Mesothelial cell of epicardium (in vitro differentiated cells): ENCODE measurements around the gene EVPL. TPM values are rescaled to one million over a fixed set of nuclear protein-coding genes. Genes with fewer than 3 reads are reported as not detected.

Source experiments
- DNase-seq, 2 experiments: peaks; one replicate each; pipeline ENCODE4 v3.0.0; 2021; ENCODE audit warnings: low spot score in 2 of 2; ENCODE audit not compliant: unreplicated experiment in 2 of 2
- H3K27ac Mint-ChIP-seq: 2 replicates; pipeline ENCODE4 v1.8.0; 2021; ENCODE audit warnings: mixed read lengths
- H3K27me3 Mint-ChIP-seq: 2 replicates; pipeline ENCODE4 v1.8.0; 2021; ENCODE audit warnings: low read depth, mixed read lengths
- H3K36me3 Mint-ChIP-seq: 2 replicates; pipeline ENCODE4 v1.8.0; 2021; ENCODE audit warnings: mixed read lengths
- H3K4me1 Mint-ChIP-seq: 2 replicates; pipeline ENCODE4 v1.8.0; 2021; ENCODE audit warnings: mixed read lengths
- H3K4me3 Mint-ChIP-seq: 2 replicates; pipeline ENCODE4 v1.8.0; 2021; ENCODE audit warnings: mild to moderate bottlenecking, moderate library complexity, mixed read lengths
- H3K9me3 Mint-ChIP-seq: 2 replicates; pipeline ENCODE4 v1.8.0; 2021; ENCODE audit warnings: mixed read lengths
- CTCF ChIP-seq: fragments of 200-600 bp; sonication (generic); IDR thresholded peaks from one replicate; pipeline ENCODE4 v1.5.0; 2021; ENCODE audit warnings: antibody characterized with exemption; ENCODE audit not compliant: unreplicated experiment
- total RNA-seq: library from RNA; stranded (reverse); gene quantifications from 3 replicates; pipeline ENCODE4 v1.2.1, GENCODE V29; 2021

Gene EVPL
- total RNA-seq, 1 donor from 2014 or later = 0.25 TPM

DNA sequence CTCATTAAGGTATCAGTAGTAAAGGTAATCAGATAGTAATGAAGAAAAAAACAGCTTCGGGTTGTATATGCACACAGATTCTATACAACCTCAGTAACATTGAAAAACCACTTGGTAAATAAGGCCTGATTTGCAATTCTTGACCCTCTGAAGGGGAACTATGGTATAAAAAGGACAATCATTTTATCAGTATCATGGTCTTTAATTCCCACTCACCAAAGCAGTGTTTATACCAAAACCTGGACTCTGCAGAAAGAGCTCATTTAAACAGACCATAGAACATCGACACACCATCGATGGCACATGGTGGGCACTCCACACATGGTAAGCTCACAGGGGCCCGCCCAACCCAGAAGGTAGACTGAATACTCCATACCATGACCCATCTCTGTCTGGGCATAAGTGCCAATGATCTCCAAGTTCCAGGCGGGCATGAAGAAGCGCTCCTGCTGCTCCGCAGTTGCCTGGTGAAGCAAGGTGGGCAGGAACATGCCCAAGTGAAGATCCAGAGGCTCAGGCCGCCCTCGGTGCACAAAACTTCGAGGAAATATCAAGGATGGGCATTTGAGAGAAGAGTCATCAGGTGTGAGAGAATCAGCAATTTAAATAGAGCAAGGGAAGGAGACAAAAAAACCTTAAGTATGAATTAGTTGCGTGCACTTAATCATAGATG, 67.1 kb downstream of the EVPL start:
- H3K27me3 Mint-ChIP-seq = no peaks in the 10 kb centered on the region
- no peak for DNase-seq
- H3K9me3 Mint-ChIP-seq = no peaks in the 10 kb centered on the region
- H3K27ac Mint-ChIP-seq = peak overlapping the region; percentile 77
- H3K4me1 Mint-ChIP-seq = peaks cover 20% of the 10 kb centered on the region
- H3K36me3 Mint-ChIP-seq = peaks cover 23% of the 10 kb centered on the region
- no peak overlapping the region for H3K4me3 Mint-ChIP-seq
- no peak for TF ChIP-seq CTCF

- H3K27me3 Mint-ChIP-seq = no peaks in the 10 kb centered on the region
- H3K36me3 Mint-ChIP-seq = peaks cover 20% of the 10 kb centered on the region
- peak overlapping the region; percentile 77 for H3K27ac Mint-ChIP-seq
- no peaks in the 10 kb centered on the region for H3K9me3 Mint-ChIP-seq
- H3K4me1 Mint-ChIP-seq = peaks cover 20% of the 10 kb centered on the region
- no peak overlapping the region for H3K4me3 Mint-ChIP-seq
- no peak for TF ChIP-seq CTCF
- no peak for DNase-seq
Measured at GRCh38 chr17:75959051-75959838, 67.9 kb downstream of the EVPL start.

Other genes starting within 250 kb of the EVPL start
- gene UNK, start 242.5 kb downstream of the EVPL start, total RNA-seq = 63.4 to 66.4 TPM (median 65.4 TPM) in 3 replicates
- gene UNC13D, start 182.9 kb downstream of the EVPL start, total RNA-seq = 6.0 to 7.7 TPM (median 6.8 TPM) in 3 replicates
- 42.3 to 46.0 TPM (median 45.8 TPM) in 3 replicates for gene WBP2, start 172.0 kb downstream of the EVPL start, total RNA-seq
- 2.8 to 3.1 TPM (median 2.9 TPM) in 3 replicates for gene TRIM47, start 148.7 kb downstream of the EVPL start, total RNA-seq
- gene TRIM65, start 130.4 kb downstream of the EVPL start, total RNA-seq = 21.2 to 21.9 TPM (median 21.4 TPM) in 3 replicates
- gene MRPL38, start 122.4 kb downstream of the EVPL start, total RNA-seq = 77.8 to 91.1 TPM (median 82.2 TPM) in 3 replicates
- gene FBF1, start 86.3 kb downstream of the EVPL start, total RNA-seq = 22.4 to 24.6 TPM (median 23.4 TPM) in 3 replicates
- 52.2 to 57.5 TPM (median 54.3 TPM) in 3 replicates for gene ACOX1, start 48.1 kb downstream of the EVPL start, total RNA-seq
- 35.5 to 39.4 TPM (median 37.5 TPM) in 3 replicates for gene TEN1, start 48.1 kb downstream of the EVPL start, total RNA-seq
- gene CDK3, start 26.5 kb downstream of the EVPL start, total RNA-seq = 34.7 to 36.5 TPM (median 34.9 TPM) in 3 replicates
- 74.9 to 80.5 TPM (median 80.1 TPM) in 3 replicates for gene SRP68, start 45.2 kb upstream of the EVPL start, total RNA-seq
- not detected in 3 replicates for gene GALR2, start 47.5 kb upstream of the EVPL start, total RNA-seq
- gene ZACN, start 51.9 kb upstream of the EVPL start, total RNA-seq = 0.18 TPM in 1 of 3 replicates, not detected in the others
- 254 to 261 TPM (median 258 TPM) in 3 replicates for gene EXOC7, start 76.5 kb upstream of the EVPL start, total RNA-seq
- 2.0 to 2.1 TPM (median 2.1 TPM) in 3 replicates for gene FOXJ1, start 113.9 kb upstream of the EVPL start, total RNA-seq
- 6.8 to 8.0 TPM (median 7.8 TPM) in 3 replicates for gene RNF157, start 213.2 kb upstream of the EVPL start, total RNA-seq
- 25.3 to 26.4 TPM (median 25.7 TPM) in 3 replicates for gene UBALD2, start 238.0 kb upstream of the EVPL start, total RNA-seq